Right atrium auricular region (tissue), 2 donors: ENCODE results near the gene C1orf198. TPM values are rescaled to one million over a fixed set of nuclear protein-coding genes. Genes with fewer than 3 reads are reported as not detected.

Source experiments
- DNase-seq: peaks from one replicate; pipeline ENCODE4 v3.0.0-alpha.2; 2019; ENCODE audit warnings: low spot score
- H3K27ac ChIP-seq, 2 donors: fragments of 200-600 bp; sonication (generic); 1 replicate in 1 of 2; 2 replicates in 1 of 2; pipeline ENCODE4 v1.5.1; 2016 to 2019
- H3K27me3 ChIP-seq, 2 donors: fragments of 200-600 bp; sonication (generic); one replicate each; pipeline versions ENCODE4 v1.5.1 to v1.6.0; 2017 to 2019
- H3K36me3 ChIP-seq: fragments of 200-600 bp; sonication (generic); one replicate; pipeline ENCODE4 v1.5.1; 2016
- H3K4me1 ChIP-seq, 2 donors: fragments of 200-600 bp; sonication (generic); one replicate each; pipeline versions ENCODE4 v1.5.1 to v1.6.0; 2017 to 2019
- H3K4me3 ChIP-seq, 2 donors: fragments of 200-600 bp; sonication (generic); 1 replicate in 1 of 2; 2 replicates in 1 of 2; pipeline ENCODE4 v1.5.1; 2017 to 2019; ENCODE audit warnings: mild to moderate bottlenecking in 1 of 2, moderate library complexity in 1 of 2
- H3K9me3 ChIP-seq, 2 donors: fragments of 200-600 bp; sonication (generic); one replicate each; pipeline ENCODE4 v1.5.1; 2019
- CTCF ChIP-seq, 2 donors: fragments of 200-600 bp; sonication (generic); IDR thresholded peaks; one replicate each; pipeline ENCODE4 v1.5.1; 2019; ENCODE audit warnings: antibody characterized with exemption in 2 of 2
- total RNA-seq, 2 donors: library from RNA; depleted of rRNA; stranded (reverse); fragments of >200 nt; gene quantifications; one replicate each; pipeline ENCODE4 v1.1.0, GENCODE V29; 2016

Gene C1orf198
- total RNA-seq, 2 donors from 2014 or later, result 86.1 to 115 TPM

- no peaks in the 10 kb centered on the region for H3K4me1 ChIP-seq
- H3K27ac ChIP-seq, result no peak overlapping the region
- H3K4me3 ChIP-seq, result no peak overlapping the region
- no peak for TF ChIP-seq CTCF (IDR thresholded peaks at IDR 0.05)
- no peaks in the 10 kb centered on the region for H3K27me3 ChIP-seq
- H3K36me3 ChIP-seq, result no peaks in the 10 kb centered on the region
- DNase-seq, result peak; percentile 43
- no peaks in the 10 kb centered on the region for H3K9me3 ChIP-seq
These were observed 79.6 kb downstream of the C1orf198 start for GRCh38 chr1:230788561-230789275.

- Histone ChIP-seq H3K27me3 (no peaks in the 10 kb centered on the region), H3K9me3 (no peaks in the 10 kb centered on the region), H3K36me3 (no peaks in the 10 kb centered on the region), H3K4me1 (no peaks in the 10 kb centered on the region), H3K4me3 (no peak overlapping the region), H3K27ac (no peak overlapping the region)
- DNase-seq, result no peak
- TF ChIP-seq CTCF (IDR thresholded peaks at IDR 0.05), result no peak
These were observed 80.8 kb downstream of the C1orf198 start for GRCh38 chr1:230787471-230787870.

Other genes starting within 250 kb of the C1orf198 start
- 10 to 100 TPM; 27.6 to 34.7 TPM for gene COG2, start 226.0 kb downstream of the C1orf198 start, total RNA-seq
- gene AGT, start 154.4 kb downstream of the C1orf198 start, total RNA-seq, result 100 to 1,000 TPM in 1 of 2 donors, 10 to 100 TPM in 1; 86.3 to 152 TPM
- gene CAPN9, start 121.1 kb downstream of the C1orf198 start, total RNA-seq, result not detected
- gene TTC13, start 110.3 kb upstream of the C1orf198 start, total RNA-seq, result 1 to 10 TPM; 3.9 to 5.5 TPM
- 10 to 100 TPM; 19.6 to 36.5 TPM for gene ARV1, start 110.6 kb upstream of the C1orf198 start, total RNA-seq
- gene FAM89A, start 171.7 kb upstream of the C1orf198 start, total RNA-seq, result 10 to 100 TPM in 1 of 2 donors, 1 to 10 TPM in 1; 6.4 to 11.2 TPM